H1 (cell line): ENCODE data around the gene OXCT2. TPM values are rescaled to one million over a fixed set of nuclear protein-coding genes. Genes with fewer than 3 reads are reported as not detected.

Source experiments
- CBX8 ChIP-seq: fragments of 300-800, 300-1000 bp; sonication (generic); IDR thresholded peaks from 2 replicates; pipeline ENCODE4 v1.7.1; 2016; ENCODE audit warnings: low read depth, low read length, borderline replicate concordance
- KDM5A ChIP-seq: fragments of 200-600 bp; IDR thresholded peaks from 2 replicates; pipeline ENCODE4 v1.7.1; 2012; ENCODE audit warnings: mild to moderate bottlenecking, low read length, inconsistent platforms, mixed read lengths
- MAX ChIP-seq: IDR thresholded peaks from 2 replicates; pipeline ENCODE4 v1.6.1; 2012; ENCODE audit warnings: inconsistent platforms
- RAD21 ChIP-seq, 2 experiments: IDR thresholded peaks in 1 of 2; conservative IDR thresholded peaks in 1 of 2; 2 replicates each; pipeline ENCODE4 v1.6.1; 2011; ENCODE audit warnings: low read depth in 2 of 2, low read length in 2 of 2, improper control_type of control experiment in 1 of 2, inconsistent platforms in 1 of 2, mild to moderate bottlenecking in 1 of 2, moderate library complexity in 1 of 2
- SIRT6 ChIP-seq: IDR thresholded peaks from one replicate; pipeline ENCODE4 v1.7.1; 2012; ENCODE audit warnings: low read length, inconsistent platforms
- TEAD4 ChIP-seq: IDR thresholded peaks from 2 replicates; pipeline ENCODE4 v1.6.1; 2012; ENCODE audit warnings: low read depth, low read length, inconsistent platforms, mixed read lengths
- polyA plus RNA-seq, 7 experiments: library from polyadenylated mRNA; depleted of rRNA in 3 of 7; stranded (reverse) in 5 of 7; unstranded in 2 of 7; fragments of >200 nt in 5 of 7; fragments of 200-250 nt in 2 of 7; gene quantifications; 1 replicate in 5 of 7; 2 replicates in 1 of 7; 4 replicates in 1 of 7; pipeline versions ENCODE4 v1.2.1 to v1.2.3, GENCODE V29; 2011 to 2013; ENCODE audit warnings: missing spikeins in 2 of 7, mixed read lengths in 2 of 7
- total RNA-seq: library from RNA; stranded (reverse); fragmentation: NEBNext Ultra II Directional; extraction: Animal tissue kit (Norgen Biotek cat#: 25700); gene quantifications from 2 replicates; pipeline ENCODE4 v1.2.1, GENCODE V29; 2021

The OXCT2 gene
- total and polyA plus RNA-seq, 2 of the 8 experiments (the other 6 are each of a cell fraction or from before 2014, with no cell fraction given) = 2.6 to 2.9 TPM

DNA sequence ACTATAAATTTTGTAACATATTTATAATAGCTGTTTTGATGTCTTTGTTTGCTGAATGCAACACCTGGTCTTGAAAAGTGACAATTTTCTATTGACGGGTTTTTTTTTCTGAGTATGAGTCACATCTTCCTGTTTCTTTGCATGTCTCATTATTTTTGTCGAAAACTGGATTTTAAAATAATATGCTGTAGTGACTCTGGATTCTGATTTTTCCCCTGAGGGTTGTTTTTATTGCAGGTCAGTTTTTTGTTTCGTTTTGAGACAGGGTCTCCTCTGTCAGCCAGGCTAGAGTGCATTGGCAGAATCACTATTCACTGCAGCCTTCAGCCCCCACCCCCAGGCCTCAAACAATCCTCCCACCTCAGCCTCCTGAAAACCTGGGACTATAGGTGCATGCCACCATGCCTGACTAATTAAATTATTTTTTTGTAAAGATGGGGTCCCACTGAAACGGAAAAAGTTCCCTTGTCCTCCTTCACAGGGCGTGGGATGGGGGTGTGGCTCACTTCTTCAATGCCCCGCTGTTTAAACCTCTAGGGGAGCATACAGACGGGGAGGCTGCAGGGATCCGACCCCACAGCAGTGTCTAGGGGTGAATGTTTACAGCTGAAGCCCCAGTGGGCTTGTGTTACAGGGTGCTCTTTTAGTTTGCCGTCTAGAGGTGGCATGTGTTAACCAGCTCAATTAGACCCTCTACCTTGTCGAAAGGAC, 43.8 kb downstream of the OXCT2 start (continued):
- TF ChIP-seq RAD21 (IDR thresholded peaks at IDR 0.05 in 1 of 2, conservative IDR thresholded peaks at IDR 0.05 in 1 of 2; ENCODE audit: low read depth in 2 of 2, low read length in 2 of 2) = no peak
- TF ChIP-seq KDM5A = no peak
- no peak for TF ChIP-seq SIRT6
- TF ChIP-seq CBX8 = no peak
- TF ChIP-seq MAX = no peak
- TF ChIP-seq TEAD4 = no peak
